GM06990 (cell line): ENCODE data around the gene DHRS7B.

Source experiments
- DNase-seq: peaks from one replicate; pipeline ENCODE4 v3.0.0-alpha.2; 2011; ENCODE audit not compliant: insufficient read length; ENCODE audit errors: extremely low read depth
- H3K27me3 ChIP-seq: replicated peaks from 2 replicates; pipeline ENCODE4 v1.6.0; 2011; ENCODE audit warnings: low read length; ENCODE audit not compliant: control insufficient read depth, insufficient read depth
- H3K36me3 ChIP-seq: 2 replicates; pipeline ENCODE4 v1.5.1; 2011; ENCODE audit warnings: low read length; ENCODE audit not compliant: control insufficient read depth, insufficient read depth
- H3K4me3 ChIP-seq: replicated peaks from 2 replicates; pipeline ENCODE4 v1.5.1; 2011; ENCODE audit warnings: low read depth, mild to moderate bottlenecking, control low read depth, low read length
- TF ChIP-seq, protein P1 (sequence below): IDR thresholded peaks from 2 replicates; pipeline ENCODE4 v1.5.1; 2011; ENCODE audit warnings: low read length, control low read depth, mild to moderate bottlenecking, inconsistent platforms; ENCODE audit not compliant: insufficient read depth, poor library complexity, severe bottlenecking

Gene DHRS7B

DNA sequence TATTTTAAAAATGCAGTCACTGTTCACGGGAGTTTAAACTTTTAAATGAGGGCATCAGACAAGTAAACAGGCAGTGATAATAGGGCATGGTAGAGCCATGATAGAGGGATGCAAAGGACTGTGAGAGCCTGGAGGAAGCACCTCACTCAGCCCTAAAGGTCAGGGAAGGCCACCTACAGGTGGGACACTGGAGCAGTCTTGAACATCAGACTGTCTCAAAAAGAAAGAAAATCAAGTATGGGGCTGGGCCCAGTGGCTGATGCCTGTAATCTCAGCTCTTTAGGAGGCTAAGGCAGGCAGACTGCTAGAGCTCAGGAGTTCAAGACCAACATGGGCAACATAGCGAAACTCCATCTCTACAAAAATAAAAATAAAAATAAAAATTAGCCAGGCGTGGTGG is 31.0 kb upstream of the DHRS7B start:
- no peak for DNase-seq
- TF ChIP-seq, protein P1, sequence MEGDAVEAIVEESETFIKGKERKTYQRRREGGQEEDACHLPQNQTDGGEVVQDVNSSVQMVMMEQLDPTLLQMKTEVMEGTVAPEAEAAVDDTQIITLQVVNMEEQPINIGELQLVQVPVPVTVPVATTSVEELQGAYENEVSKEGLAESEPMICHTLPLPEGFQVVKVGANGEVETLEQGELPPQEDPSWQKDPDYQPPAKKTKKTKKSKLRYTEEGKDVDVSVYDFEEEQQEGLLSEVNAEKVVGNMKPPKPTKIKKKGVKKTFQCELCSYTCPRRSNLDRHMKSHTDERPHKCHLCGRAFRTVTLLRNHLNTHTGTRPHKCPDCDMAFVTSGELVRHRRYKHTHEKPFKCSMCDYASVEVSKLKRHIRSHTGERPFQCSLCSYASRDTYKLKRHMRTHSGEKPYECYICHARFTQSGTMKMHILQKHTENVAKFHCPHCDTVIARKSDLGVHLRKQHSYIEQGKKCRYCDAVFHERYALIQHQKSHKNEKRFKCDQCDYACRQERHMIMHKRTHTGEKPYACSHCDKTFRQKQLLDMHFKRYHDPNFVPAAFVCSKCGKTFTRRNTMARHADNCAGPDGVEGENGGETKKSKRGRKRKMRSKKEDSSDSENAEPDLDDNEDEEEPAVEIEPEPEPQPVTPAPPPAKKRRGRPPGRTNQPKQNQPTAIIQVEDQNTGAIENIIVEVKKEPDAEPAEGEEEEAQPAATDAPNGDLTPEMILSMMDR, result peak; percentile 31
- no peaks in the 10 kb centered on the region for H3K27me3 ChIP-seq

DNA sequence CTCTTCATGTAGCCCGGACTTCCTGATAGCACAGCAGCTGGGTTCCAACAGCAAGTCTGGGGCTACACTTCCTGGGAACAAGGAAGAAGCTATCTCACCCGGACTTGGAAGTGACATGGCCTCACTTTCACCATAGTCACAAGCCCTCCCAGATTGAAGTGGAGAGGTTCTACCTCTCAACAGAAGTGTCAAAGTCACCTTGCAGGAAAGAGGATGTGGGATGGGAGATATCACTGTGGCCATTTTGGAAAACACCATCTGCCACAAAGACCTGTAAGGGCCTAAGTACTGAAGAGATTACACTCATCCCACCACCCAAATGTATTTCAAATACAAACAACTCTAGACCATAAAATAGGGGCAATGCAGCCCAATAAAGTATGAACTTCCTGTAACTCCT is 29.9 kb upstream of the DHRS7B start:
- no peak for DNase-seq
- TF ChIP-seq, protein P1, result no peak
- Histone ChIP-seq H3K4me3 (no peak overlapping the region), H3K27me3 (no peaks in the 10 kb centered on the region), H3K36me3 (no peaks in the 10 kb centered on the region)

More for the DNA sequence above, 31.0 kb upstream of the DHRS7B start:
- H3K4me3 ChIP-seq, result no peak overlapping the region
- no peaks in the 10 kb centered on the region for H3K36me3 ChIP-seq

GRCh38 chr17:21098934-21099689 is 27.7 kb upstream of the DHRS7B start:
- Histone ChIP-seq H3K27me3 (no peaks in the 10 kb centered on the region), H3K4me3 (peak overlapping the region; percentile 88), H3K36me3 (no peaks in the 10 kb centered on the region)
- DNase-seq, result peak; percentile 74
- TF ChIP-seq, protein P1, result no peak

- H3K4me3 ChIP-seq, result no peak overlapping the region
- H3K36me3 ChIP-seq, result no peaks in the 10 kb centered on the region
- TF ChIP-seq, protein P1, result no peak
- DNase-seq, result no peak
- no peaks in the 10 kb centered on the region for H3K27me3 ChIP-seq
Measured at GRCh38 chr17:21100636-21101035, 26.1 kb upstream of the DHRS7B start.

DNA sequence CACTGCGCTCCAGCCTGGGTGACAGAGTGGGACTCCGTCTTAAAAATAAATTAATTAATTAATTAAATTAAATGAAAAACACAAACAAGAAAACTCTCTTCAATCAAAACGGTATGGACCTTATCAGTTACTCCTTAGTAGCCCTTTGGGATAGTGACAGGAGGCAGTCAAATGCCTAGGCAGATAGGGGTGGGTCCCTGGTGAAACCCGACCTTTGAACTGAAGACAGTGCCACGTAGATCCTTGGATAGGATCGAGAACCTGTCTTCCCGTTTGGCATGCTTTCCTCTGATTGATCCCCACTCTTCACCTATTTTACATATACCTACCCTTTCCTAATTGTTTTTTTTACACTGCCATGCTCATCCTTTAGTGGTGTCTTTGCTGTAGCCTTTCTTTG is 22.2 kb upstream of the DHRS7B start:
- Histone ChIP-seq H3K27me3 (no peaks in the 10 kb centered on the region), H3K4me3 (no peak overlapping the region), H3K36me3 (no peaks in the 10 kb centered on the region)
- TF ChIP-seq, protein P1, result no peak
- DNase-seq, result no peak
